K562 treated with DMSO at 1 percent for 48 hours (cell line): Measurements from ENCODE around the gene POLR2E. TPM values are rescaled to one million over a fixed set of nuclear protein-coding genes. Genes with fewer than 3 reads are reported as not detected.

Experiments
- total RNA-seq: library from RNA; unstranded; fragments of 300-600 nt; gene quantifications from 2 replicates; pipeline ENCODE4 v1.2.3, GENCODE V29; 2022; ENCODE audit warnings: low replicate concordance; ENCODE audit errors: extremely low read depth

The POLR2E gene
- 472 TPM in 1 of 2 replicates, not detected in the other for total RNA-seq

GRCh38 chr19:1094978-1095701, at the start of gene POLR2E:
POLR2E (minus strand) TSS chr19:1095375; CDS start chr19:1095315, 60 bp downstream.

GRCh38 chr19:1103708-1104310, 8.6 kb upstream of the POLR2E start, which contains the start of gene GPX4:
GPX4 (plus strand) TSS chr19:1103994; CDS start chr19:1104044, 50 bp downstream.

GRCh38 chr19:1066748-1067340, 28.3 kb downstream of the POLR2E start, which contains the start of gene ARHGAP45:
ARHGAP45 (plus strand) TSS chr19:1067167; CDS start chr19:1067406, 239 bp downstream.

DNA sequence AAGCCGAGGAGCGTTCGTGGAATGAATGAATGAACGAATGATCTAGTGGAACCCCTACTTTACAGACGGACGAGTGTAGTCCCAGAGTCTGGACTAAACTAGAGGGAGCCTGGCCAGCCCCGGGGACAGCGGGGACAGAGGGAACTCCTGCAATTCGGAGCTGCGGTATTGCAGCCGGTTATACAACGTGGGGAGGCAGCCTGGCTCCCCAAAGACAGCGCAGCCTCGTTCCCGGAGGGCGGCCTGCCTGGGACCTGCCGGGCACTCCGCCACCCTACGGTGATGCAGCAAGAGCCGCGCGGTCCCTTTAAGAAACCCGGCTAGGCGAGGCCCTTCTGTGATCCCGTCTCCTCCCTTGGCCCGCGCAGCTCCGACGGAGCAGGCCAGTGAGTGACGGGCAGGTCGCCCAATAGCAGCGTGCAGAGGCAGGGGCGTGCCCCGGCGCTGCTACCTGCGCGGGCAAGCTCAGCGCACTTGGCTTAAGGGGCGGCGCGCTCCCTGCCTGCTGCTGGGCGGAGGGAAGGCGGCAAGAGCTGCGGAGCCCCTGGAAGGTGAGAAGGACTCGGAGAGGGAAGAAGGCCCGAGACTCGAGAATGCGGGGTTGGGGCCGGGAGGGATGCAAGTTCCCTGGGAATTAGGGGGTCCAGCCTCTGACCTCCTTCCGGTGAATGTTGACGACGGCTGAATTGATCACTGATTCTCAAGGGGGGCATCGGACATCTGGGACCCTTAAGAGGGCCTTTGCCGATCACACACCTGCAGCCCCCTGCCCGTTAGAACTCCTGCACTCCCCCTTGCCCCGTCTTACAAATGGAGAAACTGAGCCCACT, 55.3 kb downstream of the POLR2E start, which contains the start of gene ABCA7:
TSS of gene ABCA7 (plus strand) at position 462 of the 830 bp plus-strand sequence. CDS start 1,255 bp downstream, outside the sequence.

Other genes starting within 250 kb of the POLR2E start
- not detected in 2 replicates for gene ELANE, start 243.1 kb downstream of the POLR2E start, total RNA-seq
- gene CFD, start 235.7 kb downstream of the POLR2E start, total RNA-seq: not detected in 2 replicates
- gene MED16, start 202.2 kb downstream of the POLR2E start, total RNA-seq: not detected in 2 replicates
- gene RNU6-9, start 201.9 kb downstream of the POLR2E start, total RNA-seq: not detected in 2 replicates
- gene R3HDM4, start 182.2 kb downstream of the POLR2E start, total RNA-seq: not detected in 2 replicates
- gene KISS1R, start 178.0 kb downstream of the POLR2E start, total RNA-seq: not detected in 2 replicates
- gene ARID3A, start 169.3 kb downstream of the POLR2E start, total RNA-seq: not detected in 2 replicates
- gene WDR18, start 111.0 kb downstream of the POLR2E start, total RNA-seq: not detected in 2 replicates
- not detected in 2 replicates for gene GRIN3B, start 95.0 kb downstream of the POLR2E start, total RNA-seq
- gene TMEM259, start 74.3 kb downstream of the POLR2E start, total RNA-seq: 230 TPM in 1 of 2 replicates, not detected in the other
- not detected in 2 replicates for gene RNU6-2, start 73.9 kb downstream of the POLR2E start, total RNA-seq
- gene CNN2, start 68.8 kb downstream of the POLR2E start, total RNA-seq: not detected in 2 replicates
- 154 TPM in 1 of 2 replicates, not detected in the other for gene ABCA7, start 55.3 kb downstream of the POLR2E start, total RNA-seq
- 355 TPM in 1 of 2 replicates, not detected in the other for gene ARHGAP45, start 28.2 kb downstream of the POLR2E start, total RNA-seq
- not detected in 2 replicates for gene GPX4, start 8.6 kb upstream of the POLR2E start, total RNA-seq
- gene SBNO2, start 78.9 kb upstream of the POLR2E start, total RNA-seq: 203 TPM in 1 of 2 replicates, not detected in the other
- gene STK11, start 110.4 kb upstream of the POLR2E start, total RNA-seq: 700 TPM in 1 of 2 replicates, not detected in the other
- not detected in 2 replicates for gene CBARP, start 142.6 kb upstream of the POLR2E start, total RNA-seq
- not detected in 2 replicates for gene ATP5F1D, start 146.4 kb upstream of the POLR2E start, total RNA-seq
- not detected in 2 replicates for gene MIDN, start 153.2 kb upstream of the POLR2E start, total RNA-seq
- gene CIRBP, start 174.0 kb upstream of the POLR2E start, total RNA-seq: not detected in 2 replicates
- not detected in 2 replicates for gene FAM174C, start 180.2 kb upstream of the POLR2E start, total RNA-seq
- gene EFNA2, start 190.5 kb upstream of the POLR2E start, total RNA-seq: not detected in 2 replicates